HepG2 (cell line): ENCODE measurements around the gene KRTAP5-1. TPM values are rescaled to one million over a fixed set of nuclear protein-coding genes. Genes with fewer than 3 reads are reported as not detected.

ENCODE experiments used
- AGO2 ChIP-seq: fragments of 200-400 bp; formaldehyde crosslinking; optimal IDR thresholded peaks from 2 replicates; pipeline ENCODE3; 2017; ENCODE audit warnings: mild to moderate bottlenecking, low read depth, low read length, moderate library complexity
- CTCF ChIP-seq: sonication (generic); formaldehyde crosslinking; IDR thresholded peaks from 2 replicates; pipeline ENCODE4 v1.5.0; 2020; ENCODE audit warnings: mild to moderate bottlenecking, missing genetic modification reagents, moderate library complexity
- MAFK ChIP-seq, 2 experiments: IDR thresholded peaks in 1 of 2; conservative IDR thresholded peaks in 1 of 2; 2 replicates each; pipeline ENCODE4 v1.6.1; 2011; ENCODE audit warnings: improper control_type of control experiment in 2 of 2, low read length in 2 of 2
- MED8 ChIP-seq: sonication (generic); formaldehyde crosslinking; IDR thresholded peaks from 2 replicates; pipeline ENCODE4 v1.8.1; 2023; ENCODE audit warnings: mild to moderate bottlenecking, missing genetic modification reagents; ENCODE audit not compliant: insufficient replicate concordance
- STAG1 ChIP-seq: sonication (generic); formaldehyde crosslinking; IDR thresholded peaks from 2 replicates; pipeline ENCODE4 v1.4.0; 2020; ENCODE audit warnings: missing genetic modification reagents
- TFDP2 ChIP-seq: sonication (generic); formaldehyde crosslinking; IDR thresholded peaks from 2 replicates; pipeline ENCODE4 v1.4.0; 2020; ENCODE audit warnings: missing genetic modification reagents
- ZKSCAN1 ChIP-seq: fragments of 150-350 bp; IDR thresholded peaks from 2 replicates; pipeline ENCODE4 v1.6.1; 2014; ENCODE audit warnings: low read length
- ZNF18 ChIP-seq: sonication (generic); formaldehyde crosslinking; IDR thresholded peaks from 2 replicates; pipeline ENCODE4 v1.8.0; 2022; ENCODE audit warnings: mild to moderate bottlenecking, missing genetic modification reagents; ENCODE audit not compliant: insufficient replicate concordance
- ZNF205 ChIP-seq: IDR thresholded peaks from 2 replicates; pipeline ENCODE4 v1.6.1; 2018; ENCODE audit warnings: missing biosample characterization, missing genetic modification reagents
- ZNF230 ChIP-seq: sonication (generic); formaldehyde crosslinking; IDR thresholded peaks from 2 replicates; pipeline ENCODE4 v1.4.0; 2020; ENCODE audit warnings: mild to moderate bottlenecking, missing genetic modification reagents
- ZNF292 ChIP-seq: sonication (generic); formaldehyde crosslinking; IDR thresholded peaks from 2 replicates; pipeline ENCODE4 v1.8.1; 2022; ENCODE audit warnings: mild to moderate bottlenecking, low read depth, missing genetic modification reagents, borderline replicate concordance
- ZNF335 ChIP-seq: sonication (generic); formaldehyde crosslinking; IDR thresholded peaks from 2 replicates; pipeline ENCODE4 v1.4.0; 2020; ENCODE audit warnings: missing genetic modification reagents
- ZNF713 ChIP-seq: sonication (generic); formaldehyde crosslinking; IDR thresholded peaks from 2 replicates; pipeline ENCODE4 v1.4.0; 2020; ENCODE audit warnings: mild to moderate bottlenecking, missing genetic modification reagents
- polyA plus RNA-seq, 8 experiments: library from polyadenylated mRNA; depleted of rRNA in 3 of 8; stranded (reverse) in 7 of 8; unstranded in 1 of 8; fragments of >200 nt; fragmentation: Illumina TruSeq in 4 of 8; extraction: Trizol in 4 of 8; gene quantifications; 2 replicates each; pipeline versions ENCODE4 v1.2.1 to v1.2.3, GENCODE V29; 2011 to 2016; ENCODE audit warnings: low read depth in 4 of 8, missing spikeins in 1 of 8, mixed read lengths in 1 of 8; ENCODE audit not compliant: insufficient read depth in 1 of 8
- total RNA-seq, 5 experiments: library from RNA; depleted of rRNA; stranded (reverse); fragments of >200 nt; fragmentation: Illumina TruSeq; extraction: Trizol; gene quantifications; 2 replicates each; pipeline ENCODE4 v1.2.3, GENCODE V29; 2016; ENCODE audit warnings: low read depth in 1 of 5

KRTAP5-1 gene
- total and polyA plus RNA-seq, 2 of the 13 experiments (the other 11 are each of a cell fraction or from before 2014, with no cell fraction given): not detected

GRCh38 chr11:1553808-1554594, 31.1 kb downstream of the KRTAP5-1 start (continued):
- TF ChIP-seq MAFK (conservative IDR thresholded peaks at IDR 0.05 in 1 of 2, IDR thresholded peaks at IDR 0.05 in 1 of 2; ENCODE audit: low read length in 2 of 2) (no peak), ZNF292 (CRISPR knock-in tag) (no peak), AGO2 (peak; percentile 35), ZNF205 (CRISPR knock-in tag) (no peak), STAG1 (peak; percentile 46), TFDP2 (no peak), ZNF335 (CRISPR knock-in tag) (no peak), CTCF (CRISPR knock-in tag) (peak; percentile 70), MED8 (CRISPR knock-in tag) (no peak), ZKSCAN1 (no peak), ZNF713 (CRISPR knock-in tag) (no peak), ZNF230 (CRISPR knock-in tag) (no peak), ZNF18 (CRISPR knock-in tag) (no peak)
- TF ChIP-seq, all 625 proteins: peak for 6
